GM12874 (cell line): ENCODE measurements around the gene EIPR1.
A peak's percentile ranks its signal among the peaks of the same experiment; 100 is the strongest.

Experiments
- CTCF ChIP-seq: IDR thresholded peaks from 2 replicates; pipeline ENCODE4 v1.5.1; 2011; ENCODE audit warnings: low read depth, mild to moderate bottlenecking, control low read depth, low read length, moderate library complexity; ENCODE audit not compliant: insufficient read depth

Gene EIPR1

DNA sequence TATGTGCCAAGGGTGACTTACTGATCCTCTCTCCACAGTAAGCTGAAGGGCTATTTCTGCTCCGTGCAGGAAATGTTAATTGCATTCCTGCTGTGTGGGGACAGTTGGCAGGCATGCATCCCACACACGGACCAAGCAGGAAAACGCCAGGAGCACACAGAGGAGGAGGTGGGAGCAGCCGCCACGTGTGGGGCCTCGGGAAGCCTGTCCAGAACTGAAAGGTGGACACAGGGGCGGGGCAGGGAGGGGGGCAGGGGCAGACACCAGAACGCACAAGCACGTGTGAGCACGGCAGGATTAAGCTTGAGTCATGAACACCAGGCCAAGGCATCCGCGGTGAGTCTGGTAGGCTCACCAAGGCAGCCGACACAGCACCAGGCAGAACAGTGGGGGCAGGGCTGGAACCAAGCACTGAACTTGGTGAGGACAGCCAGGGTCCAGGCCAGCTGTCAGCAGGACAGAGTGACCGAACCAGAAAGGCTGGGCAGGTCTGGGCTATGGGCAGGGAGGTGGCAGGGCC, 177.1 kb downstream of the EIPR1 start:
- no peak for TF ChIP-seq CTCF

DNA sequence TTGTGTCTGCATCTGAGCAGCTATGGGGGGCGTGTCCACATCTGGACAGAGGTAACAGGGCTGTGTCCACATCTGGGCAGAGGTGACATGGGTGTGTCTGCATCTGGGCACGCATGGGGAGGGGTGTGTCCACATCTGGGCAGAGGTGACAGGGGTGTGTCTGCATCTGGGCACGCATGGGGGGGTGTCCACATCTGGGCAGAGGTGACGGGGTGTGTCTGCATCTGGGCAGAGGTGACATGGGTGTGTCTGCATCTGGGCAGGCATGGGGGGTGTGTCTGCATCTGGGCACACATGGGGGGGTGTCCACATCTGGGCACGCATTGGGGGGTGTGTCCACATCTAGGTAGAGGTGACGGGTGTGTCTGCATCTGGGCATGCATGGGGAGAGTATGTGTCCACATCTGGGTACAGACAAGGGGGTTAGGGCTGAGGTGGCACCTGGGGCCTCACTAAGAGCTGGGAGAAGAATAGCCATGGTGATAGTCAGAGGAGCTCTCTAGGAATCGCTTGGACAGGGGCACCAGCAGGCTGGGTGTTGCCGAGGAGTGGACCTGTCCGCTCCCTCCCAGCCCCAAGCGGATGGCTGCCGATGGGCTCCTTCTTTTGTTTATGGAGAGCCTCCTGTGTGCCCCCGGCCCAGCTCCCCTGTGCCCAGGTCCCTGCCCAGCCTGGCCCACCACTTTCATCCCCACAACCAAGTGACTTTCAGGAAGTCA, 177.8 kb downstream of the EIPR1 start:
- TF ChIP-seq CTCF, result no peak

DNA sequence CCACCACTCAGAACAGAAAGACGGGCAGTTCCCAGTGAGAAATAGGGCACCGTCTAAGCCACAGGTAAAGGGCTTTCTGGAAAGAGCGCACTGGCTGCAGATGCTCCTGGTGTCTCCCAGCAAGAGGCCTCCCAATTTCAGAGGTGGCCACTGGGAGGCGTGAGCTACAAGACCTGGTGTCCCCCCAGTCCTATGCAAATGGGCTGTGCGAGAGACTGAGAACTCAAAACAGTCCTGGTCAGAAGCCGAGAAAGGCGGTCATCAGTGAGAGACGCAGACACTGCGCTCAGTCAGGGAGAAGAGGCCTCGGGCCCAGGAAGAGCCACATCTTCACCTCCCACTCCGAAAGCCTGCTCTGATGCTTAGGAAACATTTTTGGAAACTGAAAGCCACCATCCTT, 179.5 kb downstream of the EIPR1 start:
- peak; percentile 27; the same call in 1 of the 2 replicates for TF ChIP-seq CTCF

DNA sequence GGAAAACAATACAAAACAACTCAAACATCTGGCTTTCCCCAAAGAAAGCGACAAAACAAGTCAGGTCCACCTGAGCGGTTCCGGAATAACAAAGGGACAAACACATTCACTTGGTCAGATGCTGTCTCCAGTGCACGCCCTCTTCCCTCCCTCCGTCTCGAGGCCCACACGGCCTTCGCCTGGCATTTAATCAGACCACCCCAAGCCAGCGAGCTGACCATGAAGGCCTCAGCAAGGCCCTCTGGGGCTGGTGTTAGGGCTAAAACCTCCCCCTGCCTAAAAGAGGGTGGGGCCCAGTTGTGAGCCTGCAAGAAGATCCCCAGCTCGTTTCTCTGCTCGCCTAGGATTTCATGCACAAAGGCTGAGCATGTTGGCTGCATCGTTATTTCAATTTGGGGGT, 180.3 kb downstream of the EIPR1 start:
- no peak for TF ChIP-seq CTCF

- no peak for TF ChIP-seq CTCF
Measured at GRCh38 chr2:3196716-3197115, 180.9 kb downstream of the EIPR1 start.

GRCh38 chr2:3195641-3196476, 181.8 kb downstream of the EIPR1 start:
- no peak for TF ChIP-seq CTCF

DNA sequence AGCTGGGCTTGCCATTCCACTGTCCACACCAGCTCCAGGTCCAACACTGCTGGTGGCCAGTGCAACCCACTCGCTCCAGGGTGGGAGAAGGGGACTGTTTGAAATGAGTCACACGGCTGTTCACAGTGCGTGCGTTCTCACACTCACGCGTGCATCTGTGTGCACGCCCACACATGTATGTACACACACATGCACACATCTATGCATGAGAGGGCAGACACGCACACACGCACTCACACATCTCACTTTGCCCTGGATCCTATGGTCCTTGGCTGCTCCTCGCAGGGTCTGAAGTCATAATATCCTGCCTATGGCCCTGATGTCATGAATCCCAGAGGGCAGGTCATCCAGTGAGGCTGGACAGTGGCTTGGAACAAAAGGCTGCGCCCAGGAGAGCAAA, 182.8 kb downstream of the EIPR1 start:
- no peak for TF ChIP-seq CTCF
